MG63 (cell line): Measurements from ENCODE around the gene PPM1K. TPM values are rescaled to one million over a fixed set of nuclear protein-coding genes. Genes with fewer than 3 reads are reported as not detected.
A peak's percentile ranks its signal among the peaks of the same experiment; 100 is the strongest.

Experiments
- DNase-seq: peaks from one replicate; pipeline ENCODE4 v3.0.0-alpha.2; 2020
- H3K27me3 ChIP-seq: fragments of 250-450 bp; sonication (Bioruptor Pico); 2 replicates; pipeline ENCODE4 v1.5.1; 2020; ENCODE audit warnings: mild to moderate bottlenecking, moderate library complexity
- H3K36me3 ChIP-seq: fragments of 250-450 bp; sonication (Bioruptor Pico); 2 replicates; pipeline ENCODE4 v1.5.1; 2020; ENCODE audit warnings: mild to moderate bottlenecking, moderate library complexity
- H3K4me3 ChIP-seq: fragments of 250-450 bp; sonication (Bioruptor Pico); 2 replicates; pipeline ENCODE4 v1.5.1; 2020; ENCODE audit warnings: mild to moderate bottlenecking, moderate library complexity
- H3K9me3 ChIP-seq: fragments of 250-450 bp; sonication (Bioruptor Pico); 2 replicates; pipeline ENCODE4 v1.5.1; 2020; ENCODE audit warnings: mild to moderate bottlenecking, moderate library complexity
- total RNA-seq: library from RNA; depleted of rRNA; stranded (reverse); fragments of >200 nt; shearing (Covaris generic); gene quantifications from 2 replicates; pipeline ENCODE4 v1.2.3, GENCODE V29; 2014; ENCODE audit warnings: low replicate concordance

Gene PPM1K
- total RNA-seq, 1 experiment from 2014 or later = 1.3 TPM

- no peak for DNase-seq
- Histone ChIP-seq H3K36me3 (no peaks in the 10 kb centered on the region), H3K27me3 (no peaks in the 10 kb centered on the region), H3K4me3 (no peak overlapping the region), H3K9me3 (no peaks in the 10 kb centered on the region)
Measured at GRCh38 chr4:88242144-88242543, 42.2 kb downstream of the PPM1K start.

GRCh38 chr4:88240297-88240714 is 44.1 kb downstream of the PPM1K start:
- H3K36me3 ChIP-seq = no peaks in the 10 kb centered on the region
- no peak for DNase-seq

GRCh38 chr4:88230969-88231771 is 53.2 kb downstream of the PPM1K start:
- Histone ChIP-seq H3K36me3 (no peaks in the 10 kb centered on the region), H3K9me3 (no peaks in the 10 kb centered on the region), H3K4me3 (0 out of 2 replicates have a peak overlapping the region, but pooled peaks have one; percentile 16), H3K27me3 (no peaks in the 10 kb centered on the region)
- DNase-seq = no peak

More at GRCh38 chr4:88240297-88240714, 44.1 kb downstream of the PPM1K start:
- Histone ChIP-seq H3K9me3 (no peaks in the 10 kb centered on the region), H3K27me3 (no peaks in the 10 kb centered on the region), H3K4me3 (no peak overlapping the region)

- Histone ChIP-seq H3K9me3 (no peaks in the 10 kb centered on the region), H3K36me3 (no peaks in the 10 kb centered on the region), H3K4me3 (no peak overlapping the region), H3K27me3 (no peaks in the 10 kb centered on the region)
- DNase-seq = no peak
Measured at GRCh38 chr4:88230461-88230891, 53.9 kb downstream of the PPM1K start.

GRCh38 chr4:88227734-88228133 is 56.6 kb downstream of the PPM1K start:
- Histone ChIP-seq H3K9me3 (no peaks in the 10 kb centered on the region), H3K36me3 (no peaks in the 10 kb centered on the region), H3K4me3 (no peak overlapping the region), H3K27me3 (no peaks in the 10 kb centered on the region)
- no peak for DNase-seq

GRCh38 chr4:88226143-88226542 is 58.2 kb downstream of the PPM1K start:
- no peaks in the 10 kb centered on the region for H3K36me3 ChIP-seq
- no peaks in the 10 kb centered on the region for H3K27me3 ChIP-seq
- H3K4me3 ChIP-seq = no peak overlapping the region
- DNase-seq = no peak
- no peaks in the 10 kb centered on the region for H3K9me3 ChIP-seq

- DNase-seq = no peak
- H3K36me3 ChIP-seq = no peaks in the 10 kb centered on the region
- no peaks in the 10 kb centered on the region for H3K27me3 ChIP-seq
- H3K9me3 ChIP-seq = no peaks in the 10 kb centered on the region
- no peak overlapping the region for H3K4me3 ChIP-seq
Measured at GRCh38 chr4:88225232-88226105, 58.9 kb downstream of the PPM1K start.

GRCh38 chr4:88223516-88223915 is 60.8 kb downstream of the PPM1K start:
- H3K9me3 ChIP-seq = no peaks in the 10 kb centered on the region

GRCh38 chr4:88219099-88219498 is 65.3 kb downstream of the PPM1K start:
- Histone ChIP-seq H3K4me3 (no peak overlapping the region), H3K27me3 (no peaks in the 10 kb centered on the region), H3K36me3 (no peaks in the 10 kb centered on the region), H3K9me3 (no peaks in the 10 kb centered on the region)
- DNase-seq = no peak

More at GRCh38 chr4:88223516-88223915, 60.8 kb downstream of the PPM1K start:
- Histone ChIP-seq H3K4me3 (no peak overlapping the region), H3K36me3 (no peaks in the 10 kb centered on the region), H3K27me3 (no peaks in the 10 kb centered on the region)
- no peak for DNase-seq

- H3K27me3 ChIP-seq = no peaks in the 10 kb centered on the region
- no peaks in the 10 kb centered on the region for H3K9me3 ChIP-seq
- DNase-seq = no peak
- H3K36me3 ChIP-seq = no peaks in the 10 kb centered on the region
- no peak overlapping the region for H3K4me3 ChIP-seq
Measured at GRCh38 chr4:88217169-88217568, 67.2 kb downstream of the PPM1K start.

- no peak for DNase-seq
- H3K36me3 ChIP-seq = no peaks in the 10 kb centered on the region
- H3K9me3 ChIP-seq = no peaks in the 10 kb centered on the region
- H3K27me3 ChIP-seq = no peaks in the 10 kb centered on the region
- H3K4me3 ChIP-seq = no peak overlapping the region
Measured at GRCh38 chr4:88216395-88216794, 68.0 kb downstream of the PPM1K start.

GRCh38 chr4:88215351-88215750 is 69.0 kb downstream of the PPM1K start:
- no peaks in the 10 kb centered on the region for H3K27me3 ChIP-seq
- DNase-seq = no peak
- H3K9me3 ChIP-seq = no peaks in the 10 kb centered on the region
- H3K4me3 ChIP-seq = no peak overlapping the region
- H3K36me3 ChIP-seq = no peaks in the 10 kb centered on the region

GRCh38 chr4:88212253-88212561 is 72.2 kb downstream of the PPM1K start:
- H3K4me3 ChIP-seq = no peak overlapping the region
- no peaks in the 10 kb centered on the region for H3K9me3 ChIP-seq
- no peaks in the 10 kb centered on the region for H3K27me3 ChIP-seq
- no peak for DNase-seq
- H3K36me3 ChIP-seq = no peaks in the 10 kb centered on the region

- no peak for DNase-seq
- Histone ChIP-seq H3K27me3 (no peaks in the 10 kb centered on the region), H3K4me3 (no peak overlapping the region), H3K9me3 (no peaks in the 10 kb centered on the region), H3K36me3 (no peaks in the 10 kb centered on the region)
Measured at GRCh38 chr4:88211473-88212252, 72.7 kb downstream of the PPM1K start.

- Histone ChIP-seq H3K9me3 (no peaks in the 10 kb centered on the region), H3K36me3 (no peaks in the 10 kb centered on the region), H3K4me3 (no peak overlapping the region), H3K27me3 (no peaks in the 10 kb centered on the region)
- no peak for DNase-seq
Measured at GRCh38 chr4:88208156-88208555, 76.2 kb downstream of the PPM1K start.
